ENCODE measurements around the gene HRAS.

HRAS gene

DNA sequence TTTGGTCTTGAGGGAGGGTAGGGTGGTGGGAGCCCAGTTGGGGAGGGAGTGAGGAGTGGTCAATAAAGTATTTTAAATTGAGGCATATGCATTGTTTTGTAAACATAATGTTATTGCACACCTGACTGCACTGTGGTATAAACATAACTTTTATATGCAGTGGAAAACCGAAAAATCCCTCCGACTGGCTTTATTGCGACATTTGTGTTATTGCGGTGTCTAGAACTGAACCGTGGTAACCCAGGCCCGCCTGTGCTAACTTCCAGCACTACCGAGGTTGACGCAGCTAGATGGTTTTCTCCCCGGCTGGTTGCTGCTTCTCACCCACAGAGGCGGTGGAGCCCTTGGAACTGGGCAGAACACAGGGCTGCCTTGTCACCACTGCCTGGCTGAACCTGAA lies 20.8 kb downstream of the HRAS start:
- no peak for DNase-seq (ENCODE audit: low read depth in 2 of 3, low spot score in 1 of 3)

DNA sequence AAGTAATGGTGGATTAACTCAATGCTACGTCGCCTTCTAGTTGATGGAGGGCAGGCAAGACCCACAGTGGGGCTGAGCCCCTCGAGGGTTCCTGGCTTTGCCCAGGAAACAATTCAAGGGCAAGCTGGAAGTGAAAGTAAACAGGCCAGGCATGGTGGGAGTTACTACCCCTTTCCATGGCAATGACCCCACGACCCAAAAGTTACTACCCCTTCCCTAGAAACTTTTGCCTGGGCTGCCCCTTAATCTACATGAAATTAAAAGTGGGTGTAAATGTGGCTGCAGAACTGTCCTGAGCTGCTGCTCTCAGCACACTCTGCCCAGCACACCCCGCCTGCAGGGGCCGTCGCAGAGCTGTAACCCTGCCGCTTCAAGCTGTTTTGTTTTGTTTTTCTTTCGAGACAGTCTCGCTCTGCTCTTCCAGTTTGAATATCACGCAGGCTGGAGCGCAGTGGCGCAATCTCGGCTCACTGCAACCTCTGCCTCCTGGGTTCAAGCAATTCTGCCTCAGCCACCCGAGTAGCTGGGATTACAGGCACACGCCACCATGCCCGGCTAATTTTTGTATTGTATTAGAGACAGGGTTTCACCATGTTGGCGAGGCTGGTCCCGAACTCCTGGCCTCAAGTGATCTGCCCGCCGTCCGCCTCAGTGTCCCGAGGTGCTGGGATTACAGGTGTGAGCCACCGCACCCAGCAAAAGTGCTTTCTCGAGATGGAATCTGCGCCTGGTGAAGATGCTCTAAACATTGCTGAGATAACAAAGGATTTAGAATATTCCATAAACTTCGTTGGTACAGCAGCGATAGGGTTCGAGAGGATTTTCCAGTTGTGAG lies 22.4 kb downstream of the HRAS start:
- DNase-seq (ENCODE audit: low read depth in 2 of 3, low spot score in 1 of 3), result no peak

DNA sequence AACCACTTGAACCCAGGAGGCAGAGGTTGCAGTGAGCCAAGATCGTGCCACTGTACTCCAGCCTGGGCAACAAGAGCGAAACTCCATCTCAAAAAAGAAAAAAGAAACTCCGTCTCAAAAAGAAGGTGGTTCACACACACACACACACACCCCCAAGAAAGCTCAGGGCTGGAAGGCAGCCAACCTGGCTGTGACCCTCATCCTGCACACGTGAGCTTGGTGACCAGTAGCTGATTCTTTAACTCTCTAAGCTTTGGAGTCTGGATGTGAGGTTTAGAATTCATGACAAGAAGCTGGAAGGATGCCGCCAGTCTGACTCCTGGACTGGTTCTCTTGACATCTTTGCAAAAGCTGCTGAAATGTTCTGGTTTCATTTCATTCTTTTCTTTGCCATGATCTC lies 26.4 kb downstream of the HRAS start:
- no peak for DNase-seq (ENCODE audit: low read depth in 2 of 3, low spot score in 1 of 3)

DNA sequence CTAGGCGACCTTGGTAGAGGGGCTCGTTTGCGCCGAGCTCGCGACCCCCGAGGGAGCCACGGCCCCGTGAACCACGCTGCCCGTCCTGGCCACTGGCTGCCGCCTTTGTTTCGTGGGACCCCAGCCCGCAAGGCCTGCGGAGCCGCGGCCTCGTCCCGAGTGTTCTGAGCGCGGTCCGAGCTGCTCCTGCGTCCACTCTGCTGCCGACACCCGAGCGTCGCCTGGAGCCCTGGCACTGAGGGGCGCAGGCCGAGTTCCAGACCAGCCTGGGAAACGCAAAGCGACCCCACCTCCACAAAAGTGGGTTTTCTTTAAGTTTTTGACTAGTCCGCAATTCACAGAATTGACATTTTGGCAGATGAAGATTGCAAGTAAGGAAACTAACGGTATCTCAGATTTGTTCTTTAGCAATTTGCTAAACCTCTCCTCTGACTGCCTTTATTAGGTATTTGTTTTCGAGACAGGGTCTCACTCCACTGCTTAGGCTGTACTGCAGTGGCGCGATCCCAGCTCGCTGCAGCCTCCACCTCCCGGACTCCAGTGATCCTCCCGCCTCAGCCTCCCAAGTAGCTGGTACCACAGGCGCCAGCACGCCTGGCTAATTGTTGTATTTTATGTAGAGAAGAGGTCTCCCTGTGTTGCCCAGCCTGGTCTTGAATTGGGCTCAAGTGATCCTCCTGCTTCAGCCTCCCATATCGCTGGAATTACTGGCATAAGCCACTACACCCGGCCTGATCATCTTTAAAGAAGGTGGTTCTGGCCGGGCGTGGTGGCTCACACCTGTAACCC lies 27.5 kb downstream of the HRAS start:
- DNase-seq (ENCODE audit: low read depth in 2 of 3, low spot score in 1 of 3), result no peak

DNA sequence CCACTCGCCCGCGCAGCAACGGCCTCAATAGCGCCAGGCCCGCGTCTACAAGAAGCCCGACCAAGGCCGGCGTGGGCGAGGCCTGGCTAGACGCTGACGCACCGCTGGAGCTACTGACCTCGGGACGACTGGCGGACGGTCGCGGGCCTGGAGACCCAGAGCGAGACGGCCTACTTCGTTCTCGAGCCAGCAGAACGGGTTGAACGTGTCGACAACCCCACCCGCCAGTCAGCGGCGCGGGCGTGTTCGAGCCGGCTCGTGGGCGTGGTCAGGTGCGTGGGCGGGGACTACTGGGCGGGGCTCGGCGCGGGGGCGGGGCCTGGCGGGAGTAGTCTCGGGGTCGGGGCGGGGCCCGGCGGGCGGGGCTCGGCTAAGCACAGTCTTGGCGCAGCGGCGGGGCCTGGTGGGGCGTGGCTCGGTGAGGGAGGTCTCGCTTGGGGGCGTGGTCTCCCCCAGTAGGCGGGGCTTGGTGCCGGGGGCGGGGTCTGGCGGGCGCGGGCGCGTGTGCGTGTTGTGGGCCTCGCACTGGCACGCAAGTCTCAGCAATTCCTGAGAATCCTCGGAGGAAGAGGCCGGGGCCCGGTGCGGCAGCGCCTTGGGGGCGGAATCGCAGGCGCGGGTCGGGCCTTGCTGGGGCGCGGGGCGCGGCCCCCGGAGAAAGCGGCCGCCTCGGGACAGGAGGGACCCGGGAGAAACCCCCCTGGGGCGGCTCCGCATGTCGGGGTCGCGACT lies 28.2 kb downstream of the HRAS start, which contains the start of gene RNH1:
Gene RNH1, minus strand, starts transcription at position 248 of the 732 bp plus-strand sequence. CDS start 5,080 bp downstream, outside the sequence.
- peak; percentile 99 to 100 (median 100) for DNase-seq (ENCODE audit: low read depth in 2 of 3, low spot score in 1 of 3)

DNA sequence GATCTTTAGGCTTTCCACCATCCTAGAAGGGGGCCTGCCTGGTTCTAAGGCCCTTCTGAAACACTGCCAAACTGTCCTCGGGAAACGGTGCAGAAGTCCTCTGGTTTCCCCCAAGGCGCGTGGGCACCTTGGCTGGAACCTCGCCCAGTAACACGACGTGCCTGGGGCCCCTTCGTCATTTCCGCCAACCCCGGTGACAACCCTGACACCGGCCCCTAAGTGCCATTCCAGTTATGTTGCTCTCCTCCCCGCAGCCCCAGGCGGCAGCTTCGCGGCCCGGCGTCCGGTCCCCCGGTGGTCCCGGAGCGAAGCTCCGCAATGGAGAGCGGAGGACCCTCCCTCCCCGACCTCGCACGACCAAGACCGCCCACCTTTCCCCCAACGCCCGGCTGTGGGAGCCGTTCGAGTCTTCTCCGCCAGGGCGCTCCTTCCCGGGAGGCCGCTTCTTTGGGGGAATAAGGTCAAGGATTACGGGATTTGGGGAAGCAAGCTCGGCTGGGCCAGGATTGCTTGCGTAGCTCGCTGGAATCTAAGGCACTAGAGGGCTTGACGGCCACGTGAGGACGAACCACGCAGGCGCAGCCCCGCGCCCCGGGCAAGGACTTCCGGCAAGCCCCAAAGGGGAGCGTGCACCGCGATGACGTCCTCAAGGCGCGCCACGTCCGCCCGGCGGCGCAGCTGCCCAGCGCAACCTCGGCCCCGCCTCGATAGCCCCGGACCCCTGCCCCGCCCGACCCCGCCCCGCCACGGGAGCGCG lies 29.0 kb downstream of the HRAS start:
- DNase-seq (ENCODE audit: low read depth in 2 of 3, low spot score in 1 of 3), result peak; percentile 95 to 98 (median 96)

DNA sequence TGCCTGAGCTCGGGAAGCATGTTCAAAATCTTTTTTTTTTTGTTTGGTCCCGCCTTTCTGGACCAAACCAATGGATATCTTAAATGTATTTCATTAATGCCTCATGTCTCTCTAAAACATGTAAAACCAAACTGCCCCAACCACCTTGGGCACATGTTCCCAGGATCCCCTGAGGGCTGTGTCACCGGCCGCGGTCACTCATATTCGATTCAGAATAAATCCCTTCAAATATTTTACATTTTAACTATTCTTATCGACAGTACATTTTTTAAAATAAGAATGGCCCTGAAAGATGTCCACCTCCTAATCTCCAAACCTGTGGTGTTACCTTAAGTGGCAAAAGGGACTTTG lies 30.4 kb downstream of the HRAS start:
- DNase-seq (ENCODE audit: low read depth in 2 of 3, low spot score in 1 of 3), result no peak

DNA sequence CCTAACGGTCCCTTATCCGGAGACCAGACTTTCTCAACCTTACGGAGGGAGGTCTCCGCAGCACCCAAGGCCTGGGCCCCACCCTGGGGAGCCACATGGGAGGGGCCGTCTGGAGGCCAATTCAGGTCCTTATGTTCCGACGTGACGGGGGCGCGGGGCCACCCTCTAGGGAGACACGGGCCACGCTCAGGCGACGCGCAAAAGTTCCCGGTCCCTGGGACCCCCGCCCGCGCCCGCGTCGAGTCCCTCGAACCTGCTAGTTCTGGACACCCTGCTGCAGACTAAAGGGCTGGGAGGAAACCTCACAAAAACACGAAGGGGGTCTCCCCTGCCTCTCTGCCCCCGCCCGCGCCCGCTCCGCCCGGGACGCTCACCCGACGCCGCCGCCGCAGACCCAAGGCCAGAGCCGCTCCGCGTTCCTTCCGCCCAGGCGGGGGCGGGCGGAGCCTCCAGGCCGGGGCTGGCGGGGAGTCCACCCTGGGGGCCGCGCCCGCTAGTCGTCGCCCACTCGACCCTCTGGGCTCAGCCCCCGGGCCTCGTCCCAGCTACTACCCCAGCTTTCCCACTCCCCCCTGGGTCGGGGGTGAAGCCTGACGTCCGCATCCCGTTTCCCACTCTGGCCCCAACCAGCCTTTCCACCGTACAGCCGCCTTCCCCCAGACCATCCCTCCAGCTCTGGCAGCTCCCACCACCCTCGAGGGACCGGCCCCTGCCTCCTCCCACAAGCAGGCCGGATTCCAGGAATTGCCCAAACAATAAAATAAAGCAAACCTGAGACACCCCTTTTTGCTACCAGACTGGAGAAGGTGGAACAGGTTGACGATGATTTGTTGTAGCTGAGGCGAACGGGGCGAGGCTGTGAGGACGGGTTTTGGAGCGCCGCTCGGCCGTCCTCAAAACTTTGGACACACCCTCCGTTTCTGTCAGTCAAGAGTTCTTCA lies 31.1 kb downstream of the HRAS start:
- DNase-seq (ENCODE audit: low read depth in 2 of 3, low spot score in 1 of 3), result no peak

DNA sequence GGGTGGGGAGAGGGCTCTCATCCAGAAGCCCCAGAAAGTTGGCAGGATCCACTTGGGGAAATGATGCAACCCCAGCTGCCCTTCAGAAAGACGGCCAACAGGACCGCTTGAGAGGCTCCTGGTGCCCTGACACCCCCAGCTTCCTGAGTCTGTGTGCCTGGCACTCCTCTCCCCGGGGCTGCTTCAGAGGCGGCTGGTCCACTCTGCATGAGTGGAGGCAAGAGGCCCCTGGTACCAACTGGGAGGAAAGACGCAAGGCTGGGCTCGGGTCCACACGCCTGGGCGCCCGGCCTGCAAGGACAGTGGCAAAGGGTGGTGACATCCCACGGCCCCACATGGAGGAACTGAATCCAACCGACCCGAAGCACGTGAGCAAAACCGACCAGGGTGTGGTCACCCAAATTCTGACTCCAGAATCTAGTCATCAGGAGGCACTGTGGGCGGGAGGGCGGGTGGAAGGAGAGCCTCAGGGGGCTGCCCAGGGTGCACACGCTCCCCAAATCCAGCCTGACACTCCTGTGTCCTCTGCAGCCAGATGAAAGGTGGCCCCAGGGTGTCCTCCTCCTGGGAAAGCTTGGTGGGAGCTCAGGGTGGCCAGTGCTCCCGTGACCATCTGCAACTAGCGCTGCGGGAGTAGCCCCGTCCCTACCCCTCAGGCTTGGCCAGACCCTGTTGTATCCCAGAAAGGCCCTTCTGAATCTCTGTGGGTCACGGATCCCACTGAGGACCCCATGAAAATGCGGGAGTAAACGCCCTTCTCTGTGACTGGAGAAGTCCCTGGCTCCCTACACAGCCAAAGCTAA lies 32.0 kb downstream of the HRAS start:
- peak in 1 of 3 donors; percentile 23 for DNase-seq (ENCODE audit: low read depth in 2 of 3, low spot score in 1 of 3)

DNA sequence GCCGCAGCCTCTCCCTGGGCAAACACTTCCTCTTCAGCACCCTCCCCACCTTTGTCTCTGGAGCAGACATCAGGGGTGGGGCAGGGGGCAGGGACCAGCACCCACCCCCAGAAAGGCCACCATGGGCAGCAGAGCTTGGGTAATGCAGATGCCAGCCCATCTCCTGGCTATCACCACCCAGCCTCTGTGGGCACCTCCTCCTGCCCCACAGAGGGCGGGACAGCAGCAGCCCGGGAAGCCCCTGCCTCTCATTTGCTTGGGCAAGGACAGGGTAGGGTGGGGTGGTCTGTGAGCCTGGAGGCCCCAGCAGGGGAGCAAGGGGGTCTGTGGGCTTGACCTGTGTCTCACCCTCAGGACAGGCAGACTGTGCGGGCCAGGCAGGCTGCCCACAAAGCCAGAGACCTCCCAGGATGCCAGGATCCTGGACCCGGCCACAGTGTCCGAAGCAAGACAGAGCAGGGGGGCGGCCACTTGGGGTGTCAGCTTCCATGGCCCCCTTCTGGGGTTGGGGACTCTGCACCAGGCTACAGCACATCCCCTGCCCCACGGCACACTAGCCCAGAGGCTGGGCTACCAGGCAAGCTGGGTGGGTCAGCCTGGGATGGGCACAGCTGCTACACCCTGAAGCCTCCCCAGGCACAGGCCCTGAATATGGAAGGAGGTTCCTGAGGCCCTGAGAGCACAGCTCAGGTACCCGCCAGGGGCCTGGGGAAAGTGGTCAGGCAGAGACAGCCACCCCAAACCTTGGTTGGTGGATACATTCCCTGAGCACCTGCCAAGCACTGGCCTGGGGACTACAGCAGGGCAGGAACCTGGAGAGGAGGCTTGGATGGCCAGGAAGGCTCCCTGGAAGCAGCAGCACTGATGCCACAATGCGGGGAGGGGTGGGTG lies 32.8 kb downstream of the HRAS start:
- DNase-seq (ENCODE audit: low read depth in 2 of 3, low spot score in 1 of 3), result no peak

DNA sequence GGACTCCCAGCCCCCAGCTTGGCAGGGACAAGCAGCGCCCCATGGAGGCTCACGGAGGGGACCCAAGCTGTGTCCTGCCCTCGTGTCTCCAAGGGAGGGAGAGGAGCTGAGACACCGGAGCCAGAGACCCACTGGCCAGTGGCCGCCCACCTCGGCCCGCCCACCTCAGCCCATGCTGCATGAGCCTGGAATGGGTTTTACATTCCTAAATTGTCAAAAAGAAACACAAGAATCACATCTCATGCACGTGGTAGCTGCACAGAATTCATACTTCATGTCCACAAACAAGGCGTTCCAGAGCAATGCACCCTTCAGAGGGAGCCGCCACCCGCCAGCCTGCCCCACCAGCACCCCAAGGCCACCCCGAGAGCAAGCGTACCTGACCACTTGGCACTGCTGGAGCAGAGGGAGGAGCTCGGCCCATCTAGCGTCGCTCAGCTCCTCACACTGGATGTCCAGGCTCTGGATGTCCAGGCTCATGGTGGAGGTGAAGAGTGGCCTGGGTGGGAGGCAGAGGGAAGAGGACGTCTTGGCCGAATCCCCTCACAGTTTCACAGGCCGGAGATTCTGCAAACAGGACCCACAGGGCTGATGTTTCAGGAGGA lies 33.6 kb downstream of the HRAS start:
- DNase-seq (ENCODE audit: low read depth in 2 of 3, low spot score in 1 of 3), result no peak

DNA sequence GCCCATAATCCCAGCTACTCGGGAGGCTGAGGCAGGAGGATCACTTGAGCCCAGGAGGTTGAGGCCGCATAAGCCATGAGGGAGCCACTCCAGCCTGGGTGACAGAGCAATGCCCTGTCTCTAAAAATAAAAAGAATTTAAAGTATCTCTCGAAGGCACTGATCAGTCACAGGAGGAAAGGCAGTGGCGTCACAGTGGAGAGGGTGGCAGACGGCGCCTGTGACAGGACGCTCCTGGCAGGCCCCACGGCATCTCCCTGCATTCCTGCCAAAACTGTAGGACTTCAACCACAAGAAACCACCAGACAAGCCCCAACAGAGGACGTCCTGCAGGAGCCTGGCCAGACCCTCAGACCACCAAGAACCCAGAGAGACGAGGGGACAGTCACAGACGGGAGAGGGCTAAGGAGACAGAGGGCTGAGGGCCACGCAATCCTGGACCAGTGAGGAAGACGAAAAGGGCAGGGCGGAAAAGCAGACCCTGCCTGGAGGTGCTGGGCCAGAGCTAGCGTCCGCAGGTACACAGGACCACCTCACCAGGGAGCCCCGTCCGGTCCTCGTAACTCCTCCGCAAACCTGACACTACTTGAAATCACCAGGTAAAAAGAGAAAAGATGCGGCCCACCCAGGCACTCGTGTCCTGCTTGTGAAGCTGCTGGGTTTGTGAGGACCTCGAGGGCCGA lies 34.2 kb downstream of the HRAS start:
- no peak for DNase-seq (ENCODE audit: low read depth in 2 of 3, low spot score in 1 of 3)

DNA sequence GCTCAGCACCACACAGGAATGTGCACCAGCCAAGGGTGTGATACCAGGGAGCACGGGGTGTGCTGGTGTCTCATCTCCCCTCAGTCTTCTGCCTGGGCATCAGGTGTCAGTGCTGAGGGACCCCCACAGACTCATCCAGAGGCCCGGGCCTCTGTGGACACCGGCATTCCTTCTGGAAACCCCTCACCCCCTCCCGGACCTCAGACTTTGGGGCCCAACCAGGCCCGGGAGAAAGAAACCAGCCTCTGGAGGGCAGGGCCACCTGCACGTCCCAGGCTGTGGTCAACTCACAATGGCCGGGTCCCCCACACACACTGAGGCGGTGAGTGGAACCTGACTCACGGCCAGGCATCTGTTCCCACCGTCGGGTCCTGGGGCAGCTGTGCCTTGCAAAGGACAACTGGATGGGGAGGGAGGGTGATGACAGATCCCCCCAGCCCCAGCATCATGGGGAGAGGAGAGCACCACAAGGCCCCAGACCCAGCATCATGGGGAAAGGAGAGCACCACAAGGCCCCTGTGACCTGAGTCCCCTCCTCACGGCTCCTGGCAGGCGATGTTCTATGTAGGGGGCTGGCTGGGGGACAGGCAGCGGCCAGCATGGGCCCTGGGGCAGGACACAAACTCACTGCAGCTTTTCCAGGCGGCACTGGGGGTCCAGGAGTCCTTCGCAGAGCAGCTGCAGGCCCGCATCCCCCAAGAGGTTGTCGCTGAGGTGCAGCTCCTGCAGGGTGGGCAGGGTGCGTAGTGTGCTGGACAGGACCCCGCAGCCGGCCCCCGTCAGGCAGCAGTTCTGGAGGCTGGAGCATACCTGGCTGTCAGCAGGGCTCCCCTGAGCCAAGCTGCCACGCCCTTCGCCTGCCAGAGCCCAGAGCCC lies 35.9 kb downstream of the HRAS start:
- DNase-seq (ENCODE audit: low read depth in 2 of 3, low spot score in 1 of 3), result no peak

DNA sequence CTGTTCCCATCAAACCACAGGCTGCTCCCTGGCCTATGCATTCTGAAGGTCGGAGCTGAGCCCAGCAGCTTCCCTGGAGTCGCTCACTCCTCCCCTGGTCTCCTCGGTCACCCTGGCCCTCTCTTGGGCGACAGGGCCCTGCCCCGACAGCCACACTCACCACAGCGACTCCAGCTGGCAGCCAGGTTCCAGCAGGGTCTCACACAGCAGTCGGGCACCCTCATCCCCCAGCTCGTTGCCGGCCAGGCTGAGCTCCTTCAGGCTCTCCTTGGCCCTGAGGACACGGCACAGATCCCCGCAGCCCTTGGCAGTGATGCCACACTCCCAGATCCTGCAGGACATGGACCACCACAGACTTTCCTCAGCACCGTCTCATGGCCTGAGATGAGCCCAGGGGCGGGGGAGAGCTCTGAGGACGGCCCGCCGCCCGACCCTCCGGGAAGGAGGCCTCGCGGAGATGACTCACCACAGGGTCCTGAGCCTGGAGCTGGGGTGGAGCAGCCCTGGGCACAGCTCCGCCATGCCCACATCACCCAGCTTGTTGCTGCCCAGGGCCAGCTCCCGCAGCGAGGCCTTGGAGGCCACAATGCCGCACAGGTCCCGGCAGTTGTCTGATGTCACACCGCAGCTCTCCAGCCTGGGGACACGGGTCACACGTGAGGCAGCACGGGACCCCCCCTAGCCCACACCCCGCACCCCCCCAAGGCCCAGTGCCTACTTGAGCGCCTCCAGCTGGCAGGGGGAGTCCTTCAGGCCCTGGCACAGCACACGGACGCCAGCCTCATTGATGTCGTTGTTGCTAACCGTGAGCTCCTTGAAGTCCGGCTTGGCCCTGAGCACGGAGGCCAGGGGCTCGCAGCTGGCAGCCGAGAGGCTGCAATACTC lies 36.8 kb downstream of the HRAS start:
- DNase-seq (ENCODE audit: low read depth in 2 of 3, low spot score in 1 of 3), result no peak
